HG03342 (cell line): ENCODE results near the gene MEI4.
A peak's percentile ranks its signal among the peaks of the same experiment; 100 is the strongest.
"Not testable (repeated sequence)": the region's sequence is repeated elsewhere in the genome, so short reads cannot be mapped to it uniquely, and the experiment has no call there.

ENCODE experiments used
- ATAC-seq: cut with Tn5 transposase; IDR thresholded peaks from one replicate; pipeline ENCODE4 v1.9.1; 2021; ENCODE audit warnings: mild to moderate bottlenecking, moderate library complexity; ENCODE audit not compliant: unreplicated experiment

The MEI4 gene

GRCh38 chr6:77652739-77653138, at the start of gene MEI4:
Gene MEI4, plus strand, starts transcription at chr6:77653039. Its CDS starts 37,633 bp downstream, at chr6:77690672.
- ATAC-seq: no peak

GRCh38 chr6:77604476-77604875, 48.4 kb upstream of the MEI4 start:
- ATAC-seq: no peak

GRCh38 chr6:77607004-77607403, 45.8 kb upstream of the MEI4 start:
- ATAC-seq: no peak

- ATAC-seq: no peak
Observed at GRCh38 chr6:77609106-77609505, 43.7 kb upstream of the MEI4 start.

GRCh38 chr6:77619114-77619513, 33.7 kb upstream of the MEI4 start:
- no peak for ATAC-seq

GRCh38 chr6:77620278-77620882, 32.5 kb upstream of the MEI4 start:
- ATAC-seq: peak; percentile 90

- no peak for ATAC-seq
Observed at GRCh38 chr6:77624515-77624914, 28.3 kb upstream of the MEI4 start.

- no peak for ATAC-seq
Observed at GRCh38 chr6:77626426-77626825, 26.4 kb upstream of the MEI4 start.

- no peak for ATAC-seq
Observed at GRCh38 chr6:77630014-77630413, 22.8 kb upstream of the MEI4 start.

- no peak for ATAC-seq
Observed at GRCh38 chr6:77633471-77633870, 19.4 kb upstream of the MEI4 start.

GRCh38 chr6:77633993-77634715, 18.7 kb upstream of the MEI4 start:
- no peak for ATAC-seq

- no peak for ATAC-seq
Observed at GRCh38 chr6:77638129-77638830, 14.6 kb upstream of the MEI4 start.

GRCh38 chr6:77644102-77644705, 8.6 kb upstream of the MEI4 start:
- ATAC-seq: no peak

- no peak for ATAC-seq
Observed at GRCh38 chr6:77650098-77650663, 2.7 kb upstream of the MEI4 start.

GRCh38 chr6:77653816-77654215, 977 bp downstream of the MEI4 start:
- no peak for ATAC-seq

- ATAC-seq: not testable (repeated sequence)
Observed at GRCh38 chr6:77655035-77655434, 2.2 kb downstream of the MEI4 start.

GRCh38 chr6:77656999-77657764, 4.3 kb downstream of the MEI4 start:
- no peak for ATAC-seq

GRCh38 chr6:77666340-77666739, 13.5 kb downstream of the MEI4 start:
- no peak for ATAC-seq

- ATAC-seq: no peak
Observed at GRCh38 chr6:77666846-77667245, 14.0 kb downstream of the MEI4 start.

- no peak for ATAC-seq
Observed at GRCh38 chr6:77669913-77670312, 17.1 kb downstream of the MEI4 start.

GRCh38 chr6:77674211-77674610, 21.4 kb downstream of the MEI4 start:
- ATAC-seq: no peak
